CD1c-positive myeloid dendritic cell (primary cell): ENCODE results near the gene GPR37.

Experiments used
- DNase-seq: peaks from one replicate; pipeline ENCODE4 v3.0.0-alpha.2; 2016; ENCODE audit errors: extremely low spot score

Gene GPR37

DNA sequence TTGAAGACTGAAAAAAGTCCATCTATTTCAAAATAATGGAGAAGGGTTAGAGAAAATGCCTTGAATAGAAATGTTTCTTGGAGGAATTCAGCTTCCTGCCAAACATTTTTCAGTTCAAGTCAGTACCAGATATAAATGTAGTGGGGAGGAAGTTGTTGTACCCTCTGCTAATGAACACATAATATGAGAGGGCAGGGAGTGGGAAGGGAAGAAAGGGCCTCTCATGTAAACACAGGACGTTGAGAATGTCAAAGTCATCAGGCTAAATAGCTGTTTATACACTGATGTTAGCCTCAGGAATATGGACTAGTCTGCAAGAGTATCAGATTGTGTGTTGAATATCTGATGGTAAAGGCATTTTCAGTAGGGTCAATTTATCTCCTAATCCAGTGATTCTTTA, 37.0 kb downstream of the GPR37 start:
- no peak for DNase-seq

- no peak for DNase-seq
Measured at GRCh38 chr7:124724507-124725192, 40.9 kb downstream of the GPR37 start.

DNA sequence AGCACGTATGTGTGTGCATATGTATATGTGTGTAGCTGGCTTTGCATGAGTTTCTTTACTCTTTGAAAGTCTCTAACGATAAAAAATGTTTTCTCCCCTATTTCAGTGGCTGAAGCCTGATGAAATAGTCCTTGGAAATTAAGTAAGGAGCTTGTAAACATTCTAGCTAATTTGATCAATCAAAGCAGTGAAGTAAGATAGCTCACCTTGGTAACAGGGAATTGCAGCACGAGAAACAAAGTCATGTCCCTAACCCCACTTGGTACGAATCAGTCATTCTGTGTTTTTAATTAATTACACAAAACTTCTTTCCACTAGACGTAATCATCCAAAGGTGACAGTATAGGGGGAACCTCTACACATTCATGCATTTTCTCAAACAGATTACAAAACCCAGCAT, 41.5 kb downstream of the GPR37 start:
- no peak for DNase-seq

GRCh38 chr7:124723012-124723411, 42.6 kb downstream of the GPR37 start:
- DNase-seq, result no peak

- DNase-seq, result no peak
Measured at GRCh38 chr7:124722292-124722691, 43.3 kb downstream of the GPR37 start.

- DNase-seq, result no peak
Measured at GRCh38 chr7:124720195-124720594, 45.4 kb downstream of the GPR37 start.

- DNase-seq, result no peak
Measured at GRCh38 chr7:124718032-124718766, 47.4 kb downstream of the GPR37 start.

- DNase-seq, result no peak
Measured at GRCh38 chr7:124716894-124717293, 48.7 kb downstream of the GPR37 start.

GRCh38 chr7:124713086-124713485, 52.5 kb downstream of the GPR37 start:
- DNase-seq, result no peak

DNA sequence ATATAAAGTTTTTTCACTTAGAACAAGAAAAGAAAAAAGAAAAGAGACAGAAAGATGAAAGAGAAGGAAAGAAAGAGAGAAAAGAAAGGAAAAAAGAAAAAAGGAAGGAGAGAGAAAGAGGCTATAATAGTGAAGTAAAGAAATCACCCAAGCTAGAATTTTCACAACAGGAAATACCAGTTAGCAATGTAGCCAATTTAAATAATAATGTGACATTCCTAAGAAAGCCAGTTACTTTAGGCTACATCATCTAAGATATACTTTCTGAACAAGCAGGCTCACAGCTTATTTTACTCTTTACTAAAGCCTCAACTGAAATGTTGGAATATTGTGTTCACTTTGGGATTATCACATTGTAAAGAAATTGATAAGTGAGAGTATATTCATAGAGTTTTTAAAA, 53.6 kb downstream of the GPR37 start:
- DNase-seq, result no peak

- no peak for DNase-seq
Measured at GRCh38 chr7:124702385-124702784, 63.2 kb downstream of the GPR37 start.

DNA sequence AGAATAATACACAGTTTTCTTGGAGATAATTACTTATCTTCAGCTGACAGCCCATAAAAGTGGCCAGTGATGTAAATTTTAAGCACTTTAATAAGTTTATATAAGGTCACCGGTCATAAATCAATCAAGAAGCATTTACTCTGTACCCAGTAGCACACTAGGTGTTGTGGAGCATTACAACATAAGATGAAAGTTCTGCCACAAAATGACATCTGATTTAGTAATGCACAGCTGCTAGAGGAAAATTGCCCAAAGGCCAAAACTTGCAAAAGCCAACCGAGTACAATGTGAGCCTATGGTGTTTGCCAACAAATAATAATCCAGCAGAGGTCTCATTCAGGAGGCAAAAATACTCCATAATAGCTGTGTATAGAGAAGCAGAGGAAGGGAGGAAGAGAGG, 63.6 kb downstream of the GPR37 start:
- DNase-seq, result no peak

DNA sequence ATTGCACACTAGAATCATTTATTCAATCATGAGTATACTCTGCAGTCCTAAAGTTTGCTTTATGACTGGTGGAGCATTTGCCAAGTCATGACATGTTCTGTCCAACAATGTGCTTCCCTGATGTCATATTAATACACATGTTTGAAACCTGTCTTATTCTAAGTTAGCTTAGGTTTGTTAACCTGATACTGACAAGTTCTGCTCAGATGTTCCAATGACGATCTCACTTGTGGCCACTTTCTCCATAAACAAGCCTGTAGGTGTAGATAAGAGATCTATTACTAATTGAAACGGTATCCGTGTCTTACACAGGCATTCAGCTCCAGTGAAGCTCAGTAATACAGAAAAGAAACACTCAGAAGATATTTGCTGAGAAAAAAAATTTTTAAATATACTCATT, 64.9 kb downstream of the GPR37 start:
- no peak for DNase-seq

DNA sequence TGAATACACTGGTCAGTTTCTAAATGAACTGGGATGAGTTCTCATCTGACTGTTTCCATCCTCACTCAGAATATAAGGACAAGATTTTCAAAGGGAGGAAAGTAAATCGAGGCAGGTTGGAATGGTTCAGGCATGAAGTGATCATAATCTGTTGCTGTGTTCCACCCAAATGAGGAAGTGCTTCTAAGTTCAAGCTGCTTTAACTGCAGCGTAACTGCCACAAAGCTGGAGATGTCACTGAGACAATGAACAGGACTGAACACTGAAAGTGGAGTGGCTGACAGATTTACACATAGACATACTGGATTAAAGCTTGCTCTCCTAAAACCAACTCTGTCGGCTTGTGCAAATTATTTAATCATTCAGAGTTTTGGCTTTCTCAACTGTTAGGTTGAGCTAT, 66.6 kb downstream of the GPR37 start:
- DNase-seq, result no peak

- DNase-seq, result no peak
Measured at GRCh38 chr7:124697746-124698145, 67.8 kb downstream of the GPR37 start.
